ENCODE data around the gene PPP1R37.
A peak's percentile ranks its signal among the peaks of the same experiment; 100 is the strongest.
"Not testable (repeated sequence)": the region's sequence is repeated elsewhere in the genome, so short reads cannot be mapped to it uniquely, and the experiment has no call there.

Gene PPP1R37

GRCh38 chr19:45101806-45102205 lies 8.8 kb downstream of the PPP1R37 start:
- Histone ChIP-seq H3K36me3 (ENCODE audit: control insufficient read depth in 5 of 5, insufficient read depth in 5 of 5, low read length in 5 of 5) (peaks cover 0 to 2% (median 0%) of the 10 kb centered on the region in 5 donors), H3K4me1 (ENCODE audit: control insufficient read depth in 5 of 5, insufficient read depth in 5 of 5, low read length in 5 of 5) (peaks cover 0 to 51% (median 28%) of the 10 kb centered on the region in 5 donors), H3K9ac (ENCODE audit: low read length in 5 of 5) (peak overlapping the region in 1 of 5 donors; percentile 26), H3K27me3 (ENCODE audit: control insufficient read depth in 5 of 5, insufficient read depth in 4 of 5, low read length in 5 of 5) (no peaks in the 10 kb centered on the region), H3K9me3 (ENCODE audit: control insufficient read depth in 5 of 5, low read length in 5 of 5) (no peaks in the 10 kb centered on the region), H3K4me3 (ENCODE audit: low read depth in 1 of 5, low read length in 5 of 5) (no peak overlapping the region), H3K27ac (ENCODE audit: low read depth, low read length) (no peak overlapping the region)

- H3K36me3 ChIP-seq (ENCODE audit: control insufficient read depth in 5 of 5, insufficient read depth in 5 of 5, low read length in 5 of 5) = peaks cover 0 to 2% (median 0%) of the 10 kb centered on the region in 5 donors
- H3K9me3 ChIP-seq (ENCODE audit: control insufficient read depth in 5 of 5, low read length in 5 of 5) = no peaks in the 10 kb centered on the region
- H3K4me3 ChIP-seq (ENCODE audit: low read depth in 1 of 5, low read length in 5 of 5) = no peak overlapping the region
- no peak overlapping the region for H3K27ac ChIP-seq (ENCODE audit: low read depth, low read length)
- peaks cover 0 to 45% (median 28%) of the 10 kb centered on the region in 5 donors for H3K4me1 ChIP-seq (ENCODE audit: control insufficient read depth in 5 of 5, insufficient read depth in 5 of 5, low read length in 5 of 5)
- H3K9ac ChIP-seq (ENCODE audit: low read length in 5 of 5) = no peak overlapping the region
- no peaks in the 10 kb centered on the region for H3K27me3 ChIP-seq (ENCODE audit: control insufficient read depth in 5 of 5, insufficient read depth in 4 of 5, low read length in 5 of 5)
These were observed 9.5 kb downstream of the PPP1R37 start for GRCh38 chr19:45102481-45102880.

- Histone ChIP-seq H3K27ac (ENCODE audit: low read depth, low read length) (no peak overlapping the region), H3K4me3 (ENCODE audit: low read depth in 1 of 5, low read length in 5 of 5) (no peak overlapping the region), H3K36me3 (ENCODE audit: control insufficient read depth in 5 of 5, insufficient read depth in 5 of 5, low read length in 5 of 5) (peaks cover 0 to 2% (median 0%) of the 10 kb centered on the region in 5 donors), H3K9ac (ENCODE audit: low read length in 5 of 5) (no peak overlapping the region), H3K27me3 (ENCODE audit: control insufficient read depth in 5 of 5, insufficient read depth in 4 of 5, low read length in 5 of 5) (no peaks in the 10 kb centered on the region), H3K4me1 (ENCODE audit: control insufficient read depth in 5 of 5, insufficient read depth in 5 of 5, low read length in 5 of 5) (peaks cover 0 to 38% (median 21%) of the 10 kb centered on the region in 5 donors), H3K9me3 (ENCODE audit: control insufficient read depth in 5 of 5, low read length in 5 of 5) (no peaks in the 10 kb centered on the region)
These were observed 10.2 kb downstream of the PPP1R37 start for GRCh38 chr19:45103156-45103507.

- Histone ChIP-seq H3K4me3 (ENCODE audit: low read depth in 1 of 5, low read length in 5 of 5) (no peak overlapping the region), H3K9me3 (ENCODE audit: control insufficient read depth in 5 of 5, low read length in 5 of 5) (no peaks in the 10 kb centered on the region), H3K36me3 (ENCODE audit: control insufficient read depth in 5 of 5, insufficient read depth in 5 of 5, low read length in 5 of 5) (peaks cover 0 to 2% (median 0%) of the 10 kb centered on the region in 5 donors), H3K9ac (ENCODE audit: low read length in 5 of 5) (peak overlapping the region in 1 of 5 donors; percentile 26), H3K27ac (ENCODE audit: low read depth, low read length) (no peak overlapping the region), H3K27me3 (ENCODE audit: control insufficient read depth in 5 of 5, insufficient read depth in 4 of 5, low read length in 5 of 5) (no peaks in the 10 kb centered on the region), H3K4me1 (ENCODE audit: control insufficient read depth in 5 of 5, insufficient read depth in 5 of 5, low read length in 5 of 5) (peaks cover 0 to 32% (median 15%) of the 10 kb centered on the region in 5 donors)
These were observed 10.7 kb downstream of the PPP1R37 start for GRCh38 chr19:45103508-45104319.

GRCh38 chr19:45104658-45105349 lies 11.8 kb downstream of the PPP1R37 start:
- H3K4me1 ChIP-seq (ENCODE audit: control insufficient read depth in 5 of 5, insufficient read depth in 5 of 5, low read length in 5 of 5) = peaks cover 0 to 24% (median 12%) of the 10 kb centered on the region in 5 donors

GRCh38 chr19:45106363-45106762 lies 13.4 kb downstream of the PPP1R37 start:
- not testable (repeated sequence) for H3K9me3 ChIP-seq (ENCODE audit: control insufficient read depth in 5 of 5, low read length in 5 of 5); H3K4me3 ChIP-seq (ENCODE audit: low read depth in 1 of 5, low read length in 5 of 5); H3K27me3 ChIP-seq (ENCODE audit: control insufficient read depth in 5 of 5, insufficient read depth in 4 of 5, low read length in 5 of 5); H3K36me3 ChIP-seq (ENCODE audit: control insufficient read depth in 5 of 5, insufficient read depth in 5 of 5, low read length in 5 of 5); H3K27ac ChIP-seq (ENCODE audit: low read depth, low read length); H3K9ac ChIP-seq (ENCODE audit: low read length in 5 of 5)
- H3K4me1 ChIP-seq (ENCODE audit: control insufficient read depth in 5 of 5, insufficient read depth in 5 of 5, low read length in 5 of 5) = peaks cover 0 to 13% (median 12%) of the 10 kb centered on the region in 5 donors

More at GRCh38 chr19:45104658-45105349, 11.8 kb downstream of the PPP1R37 start:
- Histone ChIP-seq H3K36me3 (ENCODE audit: control insufficient read depth in 5 of 5, insufficient read depth in 5 of 5, low read length in 5 of 5) (peaks cover 0 to 2% (median 0%) of the 10 kb centered on the region in 5 donors), H3K9ac (ENCODE audit: low read length in 5 of 5) (no peak overlapping the region), H3K9me3 (ENCODE audit: control insufficient read depth in 5 of 5, low read length in 5 of 5) (no peaks in the 10 kb centered on the region), H3K27me3 (ENCODE audit: control insufficient read depth in 5 of 5, insufficient read depth in 4 of 5, low read length in 5 of 5) (no peaks in the 10 kb centered on the region), H3K4me3 (ENCODE audit: low read depth in 1 of 5, low read length in 5 of 5) (no peak overlapping the region), H3K27ac (ENCODE audit: low read depth, low read length) (no peak overlapping the region)

- no peaks in the 10 kb centered on the region for H3K27me3 ChIP-seq (ENCODE audit: control insufficient read depth in 5 of 5, insufficient read depth in 4 of 5, low read length in 5 of 5)
- H3K9ac ChIP-seq (ENCODE audit: low read length in 5 of 5) = no peak overlapping the region
- H3K4me3 ChIP-seq (ENCODE audit: low read depth in 1 of 5, low read length in 5 of 5) = no peak overlapping the region
- peaks cover 0 to 13% (median 11%) of the 10 kb centered on the region in 5 donors for H3K4me1 ChIP-seq (ENCODE audit: control insufficient read depth in 5 of 5, insufficient read depth in 5 of 5, low read length in 5 of 5)
- H3K27ac ChIP-seq (ENCODE audit: low read depth, low read length) = no peak overlapping the region
- H3K36me3 ChIP-seq (ENCODE audit: control insufficient read depth in 5 of 5, insufficient read depth in 5 of 5, low read length in 5 of 5) = no peaks in the 10 kb centered on the region
- no peaks in the 10 kb centered on the region for H3K9me3 ChIP-seq (ENCODE audit: control insufficient read depth in 5 of 5, low read length in 5 of 5)
These were observed 14.7 kb downstream of the PPP1R37 start for GRCh38 chr19:45107621-45108150.

GRCh38 chr19:45110851-45111266 lies 17.9 kb downstream of the PPP1R37 start:
- H3K4me3 ChIP-seq (ENCODE audit: low read depth in 1 of 5, low read length in 5 of 5) = no peak overlapping the region
- H3K9ac ChIP-seq (ENCODE audit: low read length in 5 of 5) = no peak overlapping the region
- peaks cover 0 to 3% (median 0%) of the 10 kb centered on the region in 5 donors for H3K4me1 ChIP-seq (ENCODE audit: control insufficient read depth in 5 of 5, insufficient read depth in 5 of 5, low read length in 5 of 5)
- no peaks in the 10 kb centered on the region for H3K9me3 ChIP-seq (ENCODE audit: control insufficient read depth in 5 of 5, low read length in 5 of 5)
- no peaks in the 10 kb centered on the region for H3K36me3 ChIP-seq (ENCODE audit: control insufficient read depth in 5 of 5, insufficient read depth in 5 of 5, low read length in 5 of 5)
- H3K27me3 ChIP-seq (ENCODE audit: control insufficient read depth in 5 of 5, insufficient read depth in 4 of 5, low read length in 5 of 5) = no peaks in the 10 kb centered on the region
- no peak overlapping the region for H3K27ac ChIP-seq (ENCODE audit: low read depth, low read length)

GRCh38 chr19:45112111-45112827 lies 19.3 kb downstream of the PPP1R37 start:
- Histone ChIP-seq H3K4me3 (ENCODE audit: low read depth in 1 of 5, low read length in 5 of 5) (no peak overlapping the region), H3K9me3 (ENCODE audit: control insufficient read depth in 5 of 5, low read length in 5 of 5) (no peaks in the 10 kb centered on the region), H3K4me1 (ENCODE audit: control insufficient read depth in 5 of 5, insufficient read depth in 5 of 5, low read length in 5 of 5) (peaks cover 0 to 5% (median 1%) of the 10 kb centered on the region in 5 donors), H3K27me3 (ENCODE audit: control insufficient read depth in 5 of 5, insufficient read depth in 4 of 5, low read length in 5 of 5) (no peaks in the 10 kb centered on the region), H3K36me3 (ENCODE audit: control insufficient read depth in 5 of 5, insufficient read depth in 5 of 5, low read length in 5 of 5) (no peaks in the 10 kb centered on the region), H3K9ac (ENCODE audit: low read length in 5 of 5) (no peak overlapping the region), H3K27ac (ENCODE audit: low read depth, low read length) (no peak overlapping the region)
